Stimulated activated CD4-positive, alpha-beta T cell treated with anti-CD3 and anti-CD28 coated beads, TNF-alpha, amount 100 ng/mL, for 4 hours (primary cell): ENCODE data around the gene MED27.
"Not testable (repeated sequence)": the region's sequence is repeated elsewhere in the genome, so short reads cannot be mapped to it uniquely, and the experiment has no call there.

Source experiments
- DNase-seq, 3 experiments: peaks; one replicate each; pipeline ENCODE4 v3.0.0-alpha.2; 2020; ENCODE audit warnings: low read depth in 3 of 3

Gene MED27

GRCh38 chr9:132075853-132076252, 3.8 kb downstream of the MED27 start:
- no peak for DNase-seq

GRCh38 chr9:132074736-132075135, 4.9 kb downstream of the MED27 start:
- DNase-seq: no peak

- DNase-seq: no peak
Observed at GRCh38 chr9:132071847-132072507, 7.7 kb downstream of the MED27 start.

- no peak for DNase-seq
Observed at GRCh38 chr9:132069046-132069898, 10.4 kb downstream of the MED27 start.

GRCh38 chr9:132068605-132069004, 11.1 kb downstream of the MED27 start:
- no peak for DNase-seq

- no peak for DNase-seq
Observed at GRCh38 chr9:132066511-132066910, 13.2 kb downstream of the MED27 start.

GRCh38 chr9:132066057-132066456, 13.6 kb downstream of the MED27 start:
- no peak for DNase-seq

- no peak for DNase-seq
Observed at GRCh38 chr9:132063281-132063680, 16.4 kb downstream of the MED27 start.

- no peak for DNase-seq
Observed at GRCh38 chr9:132062806-132063205, 16.9 kb downstream of the MED27 start.

- no peak for DNase-seq
Observed at GRCh38 chr9:132061526-132061925, 18.1 kb downstream of the MED27 start.

- no peak for DNase-seq
Observed at GRCh38 chr9:132059361-132059760, 20.3 kb downstream of the MED27 start.

GRCh38 chr9:132058226-132058625, 21.4 kb downstream of the MED27 start:
- not testable (repeated sequence) for DNase-seq

- no peak for DNase-seq
Observed at GRCh38 chr9:132056717-132057560, 22.7 kb downstream of the MED27 start.

- no peak for DNase-seq
Observed at GRCh38 chr9:132055756-132056155, 23.9 kb downstream of the MED27 start.

- DNase-seq: no peak
Observed at GRCh38 chr9:132054024-132054423, 25.6 kb downstream of the MED27 start.

GRCh38 chr9:132049900-132050299, 29.8 kb downstream of the MED27 start:
- DNase-seq: no peak

GRCh38 chr9:132049323-132049882, 30.3 kb downstream of the MED27 start:
- no peak for DNase-seq

GRCh38 chr9:132048201-132048600, 31.5 kb downstream of the MED27 start:
- no peak for DNase-seq

- DNase-seq: no peak
Observed at GRCh38 chr9:132046456-132046855, 33.2 kb downstream of the MED27 start.

GRCh38 chr9:132044176-132044875, 35.3 kb downstream of the MED27 start:
- no peak for DNase-seq

- no peak for DNase-seq
Observed at GRCh38 chr9:132043708-132044107, 36.0 kb downstream of the MED27 start.
